Fibroblast of skin of scalp (primary cell): Measurements from ENCODE around the gene LAMA5.

Experiments used
- DNase-seq: peaks from one replicate; pipeline ENCODE4 v3.0.0-alpha.2; 2013

Gene LAMA5

DNA sequence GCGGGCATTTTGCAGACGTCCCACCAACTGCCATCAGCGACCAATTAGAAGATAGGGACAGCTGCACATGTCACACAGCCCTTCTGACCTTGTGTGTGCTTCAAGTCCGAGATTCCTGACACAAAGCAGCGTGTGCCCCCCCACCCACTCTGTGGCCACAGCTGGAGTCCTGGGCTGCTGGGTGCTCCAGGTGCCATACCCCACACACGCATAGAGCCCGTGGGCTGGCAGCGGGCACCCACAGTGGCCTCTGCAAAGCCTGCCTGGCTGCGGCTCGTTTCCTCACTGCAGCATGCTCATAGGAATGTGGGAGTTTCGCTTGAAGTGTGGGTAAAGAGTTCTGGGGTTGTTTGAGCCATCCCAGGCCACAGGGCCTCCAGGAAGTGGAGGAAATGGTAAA lies 66.8 kb downstream of the LAMA5 start:
- no peak for DNase-seq

GRCh38 chr20:62299666-62300236 lies 67.4 kb downstream of the LAMA5 start:
- no peak for DNase-seq

GRCh38 chr20:62298577-62299249 lies 68.4 kb downstream of the LAMA5 start:
- no peak for DNase-seq

DNA sequence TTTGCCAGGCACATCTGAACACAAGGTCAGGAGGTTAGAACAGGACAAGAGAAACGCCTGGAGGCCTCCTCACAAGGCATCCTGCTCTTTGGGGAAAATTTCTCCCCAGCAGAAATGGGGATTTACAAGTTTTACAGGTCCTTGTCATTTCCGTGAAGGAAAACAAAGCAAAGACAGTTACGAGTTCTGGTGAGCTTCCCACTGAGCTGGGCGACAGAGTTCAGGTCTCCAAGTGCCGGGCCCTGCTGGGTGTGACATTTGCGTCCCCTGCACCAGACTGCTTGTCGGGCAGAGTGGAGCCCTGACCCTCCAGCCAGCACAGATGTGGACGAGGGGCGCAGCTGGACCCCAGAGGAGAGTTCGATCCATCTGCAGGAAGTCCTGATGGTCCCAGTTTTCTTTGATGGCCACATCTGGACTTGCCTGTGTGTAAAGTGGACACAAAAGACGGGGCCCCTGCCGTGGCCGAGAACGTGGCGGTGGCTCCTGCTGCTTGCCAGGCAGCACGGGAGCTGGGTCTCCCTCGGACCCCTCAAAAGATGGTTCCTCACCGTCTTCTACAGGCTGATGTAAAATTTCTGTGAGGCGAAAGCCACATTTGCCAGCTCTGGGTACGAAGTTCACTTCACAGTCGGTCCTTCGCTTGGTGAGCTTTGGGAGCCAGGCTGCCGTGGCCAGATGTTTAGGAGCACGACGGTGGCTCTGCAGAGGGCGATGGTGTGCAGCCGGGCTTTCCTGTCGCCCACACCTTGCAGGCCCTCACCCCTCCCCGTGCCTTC lies 69.5 kb downstream of the LAMA5 start:
- no peak for DNase-seq

- DNase-seq: no peak
Observed at GRCh38 chr20:62296724-62297448, 70.2 kb downstream of the LAMA5 start.

DNA sequence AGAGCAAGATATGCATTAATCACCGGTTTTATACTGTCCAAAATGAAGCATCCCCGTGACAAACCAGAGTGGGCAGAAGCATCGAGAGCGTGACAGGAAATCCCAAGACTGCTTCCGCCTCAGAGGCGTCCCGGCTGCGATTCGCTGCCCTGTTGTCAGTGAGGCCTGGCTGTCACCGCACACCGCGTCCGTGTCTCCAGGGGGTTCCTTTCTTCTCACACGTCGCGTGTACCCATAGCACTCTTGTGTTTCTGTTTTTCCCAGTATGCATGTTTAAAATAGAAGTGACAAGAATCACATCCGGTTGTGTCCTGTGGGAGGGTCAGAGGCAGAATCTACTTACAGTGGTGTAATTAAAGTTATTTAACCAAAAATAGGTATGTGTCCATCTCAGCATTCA lies 72.6 kb downstream of the LAMA5 start:
- no peak for DNase-seq

DNA sequence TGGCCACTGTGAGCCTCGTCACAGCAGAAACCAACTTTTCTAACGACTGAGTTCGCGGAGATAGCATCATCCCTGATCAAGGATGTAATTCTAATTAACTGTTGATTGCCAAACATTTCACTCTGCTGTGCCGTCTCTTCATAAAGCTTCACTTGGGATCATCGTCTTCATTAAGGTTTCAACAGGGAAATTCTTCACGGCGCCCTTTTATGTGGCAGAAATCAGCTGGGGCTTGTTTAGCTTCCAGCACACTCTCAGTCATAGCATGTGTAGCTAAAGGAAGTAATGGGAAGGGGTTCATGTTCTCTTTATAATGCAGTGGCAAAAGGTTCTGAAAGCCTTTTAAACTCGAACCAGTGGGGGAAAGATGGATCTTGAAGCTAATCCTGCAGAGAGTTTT lies 73.2 kb downstream of the LAMA5 start:
- DNase-seq: no peak

- no peak for DNase-seq
Observed at GRCh38 chr20:62293111-62293784, 73.9 kb downstream of the LAMA5 start.

- DNase-seq: no peak
Observed at GRCh38 chr20:62292108-62292507, 75.0 kb downstream of the LAMA5 start.

DNA sequence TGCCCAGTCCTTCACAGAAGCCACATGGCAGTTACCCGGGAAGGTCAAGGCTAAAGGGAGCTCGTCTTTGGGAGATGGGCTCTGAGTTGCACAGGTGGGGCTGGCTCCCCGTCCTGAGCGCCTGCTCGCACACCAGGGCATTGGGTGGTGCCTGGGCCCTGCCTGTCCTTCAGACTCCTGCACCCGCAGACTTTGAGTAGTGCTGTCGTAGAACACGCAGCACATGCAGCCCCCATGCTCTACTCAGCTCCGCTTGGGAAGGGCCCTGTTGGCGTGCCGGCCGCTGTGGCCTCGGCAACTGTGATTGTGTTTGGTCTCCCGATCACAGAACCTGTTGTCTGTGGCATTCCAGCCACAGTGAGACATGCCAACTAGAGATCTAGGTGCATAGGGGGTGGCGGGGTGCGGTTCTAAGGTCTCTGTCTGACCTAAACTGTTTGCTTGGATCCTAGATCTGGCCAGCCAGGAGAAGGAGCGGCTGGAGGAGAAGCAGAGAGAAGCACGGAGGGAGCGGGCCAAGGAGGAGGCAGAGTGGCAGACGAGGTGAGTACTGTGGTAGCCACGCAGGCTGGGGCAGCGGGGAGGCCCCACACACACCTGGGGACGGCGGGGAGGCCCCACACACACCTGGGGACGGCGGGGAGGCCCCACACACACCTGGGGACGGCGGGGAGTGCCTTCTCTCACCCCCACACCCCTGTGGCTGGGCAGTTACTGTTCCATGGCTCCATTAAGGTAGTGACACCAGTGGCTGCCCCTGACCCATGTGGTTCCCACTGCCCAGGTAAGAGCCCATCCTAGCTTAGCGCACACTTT lies 75.7 kb downstream of the LAMA5 start:
- no peak for DNase-seq

DNA sequence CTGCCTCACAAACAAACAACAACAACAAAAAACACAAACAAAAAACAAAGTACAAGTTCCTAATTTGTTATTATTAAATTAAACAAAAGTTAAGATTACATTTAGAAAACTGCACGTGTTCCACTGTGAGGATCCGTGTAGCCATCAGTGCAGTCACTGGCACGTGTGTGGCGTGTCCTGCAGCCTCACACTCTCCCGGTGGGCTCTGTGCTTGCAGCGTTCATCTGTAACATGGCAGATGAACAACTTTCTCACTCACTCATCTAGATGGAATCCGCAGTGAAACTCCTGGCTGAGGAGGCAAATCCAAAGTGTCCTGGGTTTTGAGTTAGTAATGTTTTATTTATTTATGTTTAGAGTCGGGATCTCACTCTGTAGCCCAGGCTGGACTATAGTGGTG lies 77.2 kb downstream of the LAMA5 start:
- no peak for DNase-seq

DNA sequence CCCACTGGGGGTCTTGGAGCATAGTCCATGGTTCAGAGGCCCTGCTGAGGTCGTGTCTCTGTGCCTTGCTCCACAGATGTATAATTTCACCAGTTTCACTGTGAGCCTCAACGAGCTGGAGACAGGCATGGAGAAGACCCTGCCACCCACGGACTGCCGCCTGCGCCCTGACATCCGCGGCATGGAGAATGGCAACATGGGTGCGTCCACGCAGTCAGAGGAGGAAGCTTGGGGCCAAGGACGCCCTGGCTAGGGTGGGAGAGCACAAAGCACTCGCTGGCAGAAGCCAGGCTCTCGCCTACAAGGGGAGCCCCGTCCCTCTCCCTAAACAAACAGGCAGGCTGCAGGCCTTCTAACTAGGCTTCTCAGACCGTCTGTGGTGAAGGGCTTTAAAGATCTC lies 78.0 kb downstream of the LAMA5 start:
- DNase-seq: no peak

DNA sequence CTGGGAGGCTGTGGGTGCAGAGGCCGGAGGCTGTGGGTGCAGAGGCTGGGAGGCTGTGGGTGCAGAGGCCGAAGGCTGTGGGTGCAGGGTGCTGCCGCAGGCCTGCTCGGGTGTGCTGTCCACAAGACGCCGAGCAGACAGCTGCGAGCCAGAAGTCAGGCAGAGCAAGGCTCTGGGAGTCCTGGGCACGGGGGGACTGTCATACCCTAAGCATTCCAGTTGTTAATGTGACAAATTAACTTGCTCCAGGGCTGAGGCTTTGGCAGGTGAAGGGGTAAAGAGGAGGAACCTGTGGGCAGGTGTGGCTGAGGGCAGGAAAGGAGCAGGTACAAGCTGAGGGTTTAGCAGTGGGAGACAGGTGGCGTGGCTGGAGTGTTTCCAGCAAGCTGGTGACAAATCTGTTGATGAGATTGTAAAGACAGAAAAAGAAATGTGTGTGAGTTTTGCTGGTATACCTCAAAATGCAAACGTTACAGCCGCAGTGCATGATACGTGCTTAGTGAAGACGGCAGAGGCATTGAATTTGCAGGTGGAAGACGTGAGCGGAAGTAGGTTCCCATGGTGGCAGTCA lies 78.5 kb downstream of the LAMA5 start:
- DNase-seq: no peak

GRCh38 chr20:62287759-62288534 lies 79.2 kb downstream of the LAMA5 start:
- no peak for DNase-seq

DNA sequence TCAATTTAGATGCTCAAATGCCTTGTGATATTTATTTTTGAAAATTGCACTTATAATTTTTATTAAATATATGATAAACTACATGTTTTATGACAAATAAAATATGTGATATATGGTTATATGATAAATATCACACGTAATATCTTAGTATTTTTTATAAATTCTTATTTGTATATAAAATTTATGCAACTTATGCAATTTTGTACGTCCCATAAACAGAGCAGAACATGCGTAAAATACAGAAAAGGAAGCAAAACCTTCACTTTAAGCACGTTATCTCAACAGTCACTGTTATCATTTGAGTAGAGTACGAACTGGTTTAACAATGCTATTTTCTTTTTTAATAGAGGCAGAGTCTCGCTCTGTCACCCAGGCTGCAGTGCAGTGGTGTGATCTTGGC lies 80.0 kb downstream of the LAMA5 start:
- no peak for DNase-seq

DNA sequence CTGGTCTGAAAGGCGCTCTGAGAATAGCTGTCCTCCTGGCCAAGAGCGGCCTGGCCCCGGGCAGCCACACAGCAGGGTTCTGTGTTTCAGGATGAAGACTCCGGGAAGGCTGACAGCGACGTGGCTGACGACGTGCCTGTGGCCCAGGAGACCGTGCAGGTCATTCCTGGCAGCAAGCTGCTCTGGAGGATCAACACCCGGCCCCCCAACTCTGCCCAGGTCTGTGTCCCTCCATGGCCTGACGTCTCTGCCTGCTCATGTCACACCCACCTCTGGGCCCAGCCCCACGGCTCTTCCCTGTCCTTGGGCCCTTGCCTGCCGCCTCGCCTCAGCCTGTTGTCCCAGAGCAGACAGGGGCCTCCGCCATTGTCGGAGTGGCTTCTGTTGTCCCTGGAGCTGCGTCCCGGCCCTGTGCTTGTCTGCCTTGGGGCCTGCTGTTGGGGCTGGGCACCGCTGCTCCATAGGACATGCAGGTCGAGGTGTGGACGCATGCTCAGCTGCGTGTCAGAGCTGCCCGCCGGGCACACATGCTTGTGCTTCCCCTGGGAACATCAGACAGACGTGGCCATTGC lies 80.5 kb downstream of the LAMA5 start:
- no peak for DNase-seq

- DNase-seq: no peak
Observed at GRCh38 chr20:62285722-62286121, 81.4 kb downstream of the LAMA5 start.

- DNase-seq: no peak
Observed at GRCh38 chr20:62285151-62285550, 82.0 kb downstream of the LAMA5 start.

DNA sequence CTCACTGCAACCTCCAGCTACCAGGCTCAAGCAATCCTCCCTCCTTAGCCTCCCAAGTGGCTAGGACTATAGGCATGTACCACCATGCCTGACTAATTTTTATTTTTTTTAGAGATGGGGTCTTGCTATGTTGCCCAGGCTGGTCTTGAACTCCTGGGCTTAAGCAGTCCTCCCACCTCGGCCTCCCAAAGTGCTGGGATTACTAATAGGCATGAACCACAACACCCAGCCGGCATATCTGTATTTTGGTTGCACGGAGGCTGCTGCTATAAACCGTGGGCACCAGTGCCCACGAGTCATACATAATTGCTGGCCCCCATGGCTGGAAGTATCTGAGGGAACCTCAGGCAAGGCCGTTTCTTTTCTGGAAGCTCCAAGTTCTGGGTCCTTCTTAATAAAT lies 82.7 kb downstream of the LAMA5 start:
- DNase-seq: no peak

DNA sequence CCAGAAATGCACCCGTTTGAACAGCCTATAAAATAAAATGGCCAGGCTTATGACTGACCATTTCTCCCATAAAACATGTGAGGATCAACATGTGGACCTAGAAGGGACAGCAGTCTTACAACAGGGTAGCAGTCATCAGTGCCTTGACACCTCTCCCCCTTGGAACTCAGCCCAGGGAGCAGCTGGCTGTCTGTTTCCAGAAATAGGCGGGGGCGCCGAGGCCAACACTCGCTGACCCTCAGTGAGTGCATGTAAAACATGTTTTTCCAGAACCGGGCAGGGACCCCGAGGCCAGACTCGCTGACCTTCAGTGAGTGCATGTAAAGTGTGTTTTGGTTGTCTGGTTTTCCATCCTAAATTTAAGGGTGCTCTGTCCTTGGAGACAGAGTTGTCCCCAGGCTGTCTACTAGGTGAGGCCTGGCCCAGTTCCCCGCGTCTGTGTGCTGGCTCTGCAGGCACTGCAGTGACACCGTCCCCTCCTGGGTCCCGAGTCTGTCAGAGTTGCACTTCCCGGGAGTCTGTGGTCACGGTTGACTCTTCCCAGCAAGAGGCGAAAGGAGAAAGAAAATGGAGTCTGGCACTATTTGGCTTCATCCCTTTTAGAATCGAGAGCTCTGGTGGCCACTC lies 84.1 kb downstream of the LAMA5 start:
- DNase-seq: no peak
